Thoracic aorta (tissue), 2 donors: ENCODE data around the gene DBNDD2. TPM values are rescaled to one million over a fixed set of nuclear protein-coding genes. Genes with fewer than 3 reads are reported as not detected.
A peak's percentile ranks its signal among the peaks of the same experiment; 100 is the strongest.

ENCODE experiments used
- ATAC-seq: fragments of 150-250 bp; one replicate; pipeline ENCODE4 v1.8.0; 2017; ENCODE audit warnings: low read depth; ENCODE audit not compliant: insufficient number of reproducible peaks, low FRiP score
- DNase-seq: peaks from one replicate; pipeline ENCODE4 v3.0.0-alpha.2; 2020; ENCODE audit warnings: low spot score
- H3K27ac ChIP-seq, 2 donors: fragments of 200-600 bp; sonication (generic); 1 replicate in 1 of 2; 2 replicates in 1 of 2; pipeline ENCODE4 v1.5.1; 2016; ENCODE audit warnings: mild to moderate bottlenecking in 2 of 2, moderate library complexity in 2 of 2
- H3K27me3 ChIP-seq: fragments of 200-600 bp; sonication (generic); replicated peaks from 2 replicates; pipeline ENCODE4 v1.6.0; 2016; ENCODE audit warnings: mild to moderate bottlenecking; ENCODE audit not compliant: insufficient read depth
- H3K36me3 ChIP-seq: fragments of 200-600 bp; sonication (generic); one replicate; pipeline ENCODE4 v1.5.1; 2016
- H3K4me1 ChIP-seq, 2 donors: fragments of 200-600 bp; sonication (generic); 1 replicate in 1 of 2; 2 replicates in 1 of 2; pipeline versions ENCODE4 v1.5.1 to v1.6.0; 2016; ENCODE audit warnings: low read depth in 2 of 2, mild to moderate bottlenecking in 1 of 2; ENCODE audit not compliant: control insufficient read depth in 1 of 2
- H3K4me3 ChIP-seq: fragments of 200-600 bp; sonication (generic); 2 replicates; pipeline ENCODE4 v1.5.1; 2016; ENCODE audit warnings: mild to moderate bottlenecking
- H3K9me3 ChIP-seq: fragments of 200-600 bp; sonication (generic); 2 replicates; pipeline ENCODE4 v1.5.1; 2016
- CTCF ChIP-seq: fragments of 200-600 bp; sonication (generic); IDR thresholded peaks from one replicate; pipeline ENCODE4 v1.5.1; 2019; ENCODE audit warnings: antibody characterized with exemption
- total RNA-seq, 2 donors: library from RNA; depleted of rRNA; stranded (reverse); fragments of >200 nt; gene quantifications; one replicate each; pipeline versions ENCODE4 v1.1.0 to v1.2.3, GENCODE V29; 2016

DBNDD2 gene
- total RNA-seq, 2 donors from 2014 or later = 97.6 to 120 TPM

GRCh38 chr20:45415822-45416637, 7.9 kb downstream of the DBNDD2 start, which contains the start of gene PIGT:
Gene PIGT, plus strand, starts transcription at chr20:45416141. Its CDS starts 16 bp downstream, at chr20:45416157.
- Histone ChIP-seq H3K27ac (peak within 1 kb of the TSS; percentile 75 to 78), H3K27me3 (no peaks in the 10 kb centered on the region), H3K4me1 (peaks cover 6 to 37% of the 10 kb centered on the region in 2 donors), H3K9me3 (no peaks in the 10 kb centered on the region), H3K4me3 (peak within 1 kb of the TSS; percentile 88), H3K36me3 (peaks cover 18% of the 10 kb centered on the region)
- DNase-seq (no peak), ATAC-seq (peak; percentile 43)
- no peak for TF ChIP-seq CTCF

GRCh38 chr20:45416917-45417316, 8.8 kb downstream of the DBNDD2 start:
- Histone ChIP-seq H3K27me3 (no peaks in the 10 kb centered on the region), H3K4me3 (peak overlapping the region; percentile 88), H3K4me1 (peaks cover 6 to 37% of the 10 kb centered on the region in 2 donors), H3K9me3 (no peaks in the 10 kb centered on the region), H3K27ac (no peak overlapping the region), H3K36me3 (peaks cover 18% of the 10 kb centered on the region)
- DNase-seq = no peak
- no peak for ATAC-seq
- TF ChIP-seq CTCF = no peak

- TF ChIP-seq CTCF = no peak
- Histone ChIP-seq H3K27ac (peak overlapping the region; percentile 56 to 75), H3K4me1 (peaks cover 6 to 37% of the 10 kb centered on the region in 2 donors), H3K36me3 (peaks cover 32% of the 10 kb centered on the region), H3K27me3 (no peaks in the 10 kb centered on the region), H3K4me3 (no peak overlapping the region), H3K9me3 (no peaks in the 10 kb centered on the region)
- peak; percentile 78 for ATAC-seq
- DNase-seq = no peak
Measured at GRCh38 chr20:45419188-45420091, 11.4 kb downstream of the DBNDD2 start.

DNA sequence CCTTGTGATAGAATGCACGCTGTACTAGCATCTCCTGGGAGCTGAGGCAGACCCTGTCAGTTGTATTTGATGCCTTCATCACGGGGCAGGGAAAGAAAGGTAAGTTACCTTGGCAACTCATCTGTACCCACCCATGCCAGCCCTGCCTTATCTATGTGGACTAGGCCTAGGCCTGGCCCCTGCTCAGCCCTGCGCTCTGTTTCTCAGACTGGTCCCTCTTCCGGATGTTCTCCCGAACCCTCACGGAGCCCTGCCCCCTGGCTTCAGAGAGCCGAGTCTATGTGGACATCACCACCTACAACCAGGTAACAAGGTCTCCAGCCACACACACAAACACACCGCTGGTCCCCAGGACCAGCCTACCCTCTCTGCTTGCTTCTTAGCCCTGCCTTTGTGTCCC, 12.0 kb downstream of the DBNDD2 start:
- no peak for DNase-seq

More for the DNA sequence above, 12.0 kb downstream of the DBNDD2 start:
- no peak for ATAC-seq
- Histone ChIP-seq H3K9me3 (no peaks in the 10 kb centered on the region), H3K27me3 (no peaks in the 10 kb centered on the region), H3K4me3 (no peak overlapping the region), H3K27ac (peak overlapping the region; percentile 2 to 56), H3K36me3 (peaks cover 36% of the 10 kb centered on the region), H3K4me1 (peaks cover 6 to 36% of the 10 kb centered on the region in 2 donors)
- no peak for TF ChIP-seq CTCF
